ENCODE measurements around the gene ILDR2.
A peak's percentile ranks its signal among the peaks of the same experiment; 100 is the strongest.
"Not testable (repeated sequence)": the region's sequence is repeated elsewhere in the genome, so short reads cannot be mapped to it uniquely, and the experiment has no call there.

The ILDR2 gene

GRCh38 chr1:166889776-166890175, 85.6 kb downstream of the ILDR2 start:
- TF ChIP-seq, protein P1, sequence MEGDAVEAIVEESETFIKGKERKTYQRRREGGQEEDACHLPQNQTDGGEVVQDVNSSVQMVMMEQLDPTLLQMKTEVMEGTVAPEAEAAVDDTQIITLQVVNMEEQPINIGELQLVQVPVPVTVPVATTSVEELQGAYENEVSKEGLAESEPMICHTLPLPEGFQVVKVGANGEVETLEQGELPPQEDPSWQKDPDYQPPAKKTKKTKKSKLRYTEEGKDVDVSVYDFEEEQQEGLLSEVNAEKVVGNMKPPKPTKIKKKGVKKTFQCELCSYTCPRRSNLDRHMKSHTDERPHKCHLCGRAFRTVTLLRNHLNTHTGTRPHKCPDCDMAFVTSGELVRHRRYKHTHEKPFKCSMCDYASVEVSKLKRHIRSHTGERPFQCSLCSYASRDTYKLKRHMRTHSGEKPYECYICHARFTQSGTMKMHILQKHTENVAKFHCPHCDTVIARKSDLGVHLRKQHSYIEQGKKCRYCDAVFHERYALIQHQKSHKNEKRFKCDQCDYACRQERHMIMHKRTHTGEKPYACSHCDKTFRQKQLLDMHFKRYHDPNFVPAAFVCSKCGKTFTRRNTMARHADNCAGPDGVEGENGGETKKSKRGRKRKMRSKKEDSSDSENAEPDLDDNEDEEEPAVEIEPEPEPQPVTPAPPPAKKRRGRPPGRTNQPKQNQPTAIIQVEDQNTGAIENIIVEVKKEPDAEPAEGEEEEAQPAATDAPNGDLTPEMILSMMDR (IDR thresholded peaks at IDR 0.05; ENCODE audit: low read depth, low read length, missing control alignments) = no peak
- no peak overlapping the region for H3K27ac ChIP-seq
- no peak overlapping the region for H3K4me3 ChIP-seq (ENCODE audit: low read depth, low read length)
- H3K27me3 ChIP-seq (replicated peaks) = peaks cover 12% of the 10 kb centered on the region
- no peaks in the 10 kb centered on the region for H3K36me3 ChIP-seq (replicated peaks)
- in situ Hi-C loops (cut with HindIII; ENCODE audit: low pct_ligation_motif_present, low sequenced_read_pairs) = no loop called here
- DNase-seq = no peak

- H3K4me3 ChIP-seq (ENCODE audit: low read depth, low read length) = no peak overlapping the region
- H3K27ac ChIP-seq = no peak overlapping the region
- H3K36me3 ChIP-seq (replicated peaks) = no peaks in the 10 kb centered on the region
- TF ChIP-seq, protein P1 (IDR thresholded peaks at IDR 0.05; ENCODE audit: low read depth, low read length, missing control alignments) = no peak
- DNase-seq = no peak
- in situ Hi-C loops (cut with HindIII; ENCODE audit: low pct_ligation_motif_present, low sequenced_read_pairs) = no loop called here
- peaks cover 22% of the 10 kb centered on the region for H3K27me3 ChIP-seq (replicated peaks)
Observed at GRCh38 chr1:166888373-166889111, 86.8 kb downstream of the ILDR2 start.

DNA sequence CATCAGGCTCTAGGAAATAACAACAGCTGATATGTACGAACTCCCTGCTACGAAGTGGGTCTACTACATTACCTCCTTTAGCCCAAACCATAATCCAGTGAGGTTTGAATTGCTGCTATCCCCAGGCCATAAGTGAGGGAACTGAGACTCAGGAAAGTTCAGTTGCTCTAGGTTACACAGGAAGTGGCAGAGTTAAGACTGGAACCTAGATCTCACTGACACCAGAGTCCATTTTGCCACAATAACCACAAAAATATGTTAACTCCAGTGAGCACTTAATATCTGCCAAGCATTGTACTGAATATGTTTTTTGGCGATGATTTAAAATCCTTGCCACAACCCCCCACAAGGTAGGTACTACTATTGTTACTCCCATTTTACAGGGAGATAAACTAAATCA, 90.4 kb downstream of the ILDR2 start:
- H3K36me3 ChIP-seq (replicated peaks) = no peaks in the 10 kb centered on the region
- no peak overlapping the region for H3K27ac ChIP-seq
- in situ Hi-C loops (cut with HindIII; ENCODE audit: low pct_ligation_motif_present, low sequenced_read_pairs) = no loop called here
- H3K27me3 ChIP-seq (replicated peaks) = peaks cover 18% of the 10 kb centered on the region
- DNase-seq = no peak
- TF ChIP-seq, protein P1 (IDR thresholded peaks at IDR 0.05; ENCODE audit: low read depth, low read length, missing control alignments) = no peak
- H3K4me3 ChIP-seq (ENCODE audit: low read depth, low read length) = no peak overlapping the region

DNA sequence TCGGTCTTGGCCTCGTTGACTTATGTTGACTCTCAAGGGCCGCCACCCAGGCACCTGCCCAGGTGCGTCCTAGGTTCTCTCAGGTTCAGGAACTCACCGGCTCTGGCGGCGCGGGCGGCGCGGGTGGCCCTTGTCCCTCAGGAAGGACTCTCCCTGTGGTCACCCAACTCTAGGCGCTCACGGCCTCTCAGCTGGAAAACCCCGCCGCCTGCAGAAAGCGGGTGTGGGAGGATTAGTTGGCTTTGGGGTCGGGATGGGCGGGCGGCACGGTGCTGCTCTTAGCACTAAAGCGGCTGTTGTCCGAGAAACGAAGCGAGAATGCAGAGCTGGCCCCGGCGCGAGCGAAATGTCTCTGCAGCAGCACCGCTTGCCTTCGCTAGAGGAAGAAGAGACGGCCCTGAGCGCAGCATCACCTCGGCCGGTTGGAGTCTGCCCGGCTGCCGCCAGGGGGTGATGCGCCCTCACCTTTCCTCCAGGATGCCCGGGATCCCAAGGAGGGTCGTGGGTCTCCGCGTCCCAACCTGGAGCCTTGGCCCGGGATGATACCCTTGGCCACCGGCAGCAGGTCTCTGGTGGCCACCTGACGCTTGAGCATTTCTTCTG, 91.2 kb downstream of the ILDR2 start:
- H3K27ac ChIP-seq = no peak overlapping the region
- H3K4me3 ChIP-seq (ENCODE audit: low read depth, low read length) = no peak overlapping the region

GRCh38 chr1:166882893-166883292, 92.4 kb downstream of the ILDR2 start:
- H3K27me3 ChIP-seq (replicated peaks) = peaks cover 18% of the 10 kb centered on the region
- in situ Hi-C loops (cut with HindIII; ENCODE audit: low pct_ligation_motif_present, low sequenced_read_pairs) = no loop called here
- no peak for DNase-seq

More for the DNA sequence above, 91.2 kb downstream of the ILDR2 start:
- in situ Hi-C loops (cut with HindIII; ENCODE audit: low pct_ligation_motif_present, low sequenced_read_pairs) = no loop called here
- TF ChIP-seq, protein P1 (IDR thresholded peaks at IDR 0.05; ENCODE audit: low read depth, low read length, missing control alignments) = peak; percentile 90
- H3K36me3 ChIP-seq (replicated peaks) = no peaks in the 10 kb centered on the region
- H3K27me3 ChIP-seq (replicated peaks) = peaks cover 18% of the 10 kb centered on the region
- DNase-seq = peak; percentile 24

DNA sequence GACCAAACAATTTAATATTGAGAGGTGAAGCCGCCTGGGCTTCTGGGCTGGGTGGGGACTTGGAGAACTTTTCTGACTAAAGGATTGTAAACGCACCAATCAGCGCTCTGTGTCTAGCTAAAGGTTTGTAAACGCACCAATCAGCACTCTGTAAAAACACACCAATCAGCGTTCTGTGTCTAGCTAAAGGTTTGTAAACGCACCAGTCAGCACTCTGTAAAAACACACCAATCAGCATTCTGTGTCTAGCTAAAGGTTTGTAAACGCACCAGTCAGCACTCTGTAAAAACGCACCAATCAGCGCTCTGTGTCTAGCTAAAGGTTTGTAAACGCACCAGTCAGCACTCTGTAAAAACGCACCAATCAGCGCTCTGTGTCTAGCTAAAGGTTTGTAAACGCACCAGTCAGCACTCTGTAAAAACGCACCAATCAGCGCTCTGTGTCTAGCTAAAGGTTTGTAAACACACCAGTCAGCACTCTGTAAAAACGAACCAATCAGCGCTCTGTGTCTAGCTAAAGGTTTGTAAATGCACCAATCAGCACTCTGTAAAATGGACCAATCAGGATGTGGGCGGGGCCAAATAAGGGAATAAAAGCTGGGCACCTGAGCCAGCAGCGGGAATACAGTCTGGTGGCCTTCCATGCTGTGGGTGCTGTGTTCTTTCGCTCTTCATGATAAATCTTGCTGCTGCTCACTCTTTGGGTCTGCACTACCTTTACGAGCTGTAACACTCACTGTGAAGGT, 97.0 kb downstream of the ILDR2 start:
- H3K27me3 ChIP-seq (replicated peaks); in situ Hi-C loops (cut with HindIII; ENCODE audit: low pct_ligation_motif_present, low sequenced_read_pairs); H3K4me3 ChIP-seq (ENCODE audit: low read depth, low read length); H3K36me3 ChIP-seq (replicated peaks); DNase-seq; H3K27ac ChIP-seq: not testable (repeated sequence)

More at GRCh38 chr1:166882893-166883292, 92.4 kb downstream of the ILDR2 start:
- H3K27ac ChIP-seq = no peak overlapping the region
- TF ChIP-seq, protein P1 (IDR thresholded peaks at IDR 0.05; ENCODE audit: low read depth, low read length, missing control alignments) = no peak
- H3K36me3 ChIP-seq (replicated peaks) = no peaks in the 10 kb centered on the region
- no peak overlapping the region for H3K4me3 ChIP-seq (ENCODE audit: low read depth, low read length)

All from brain microvascular endothelial cell (primary cell).